RWPE2 (cell line): Measurements from ENCODE around the gene DRD1.
A peak's percentile ranks its signal among the peaks of the same experiment; 100 is the strongest.

ENCODE experiments used
- ATAC-seq: fragments of 200-7000 bp; cut with Tn5 transposase; 3 replicates; pipeline ENCODE4 v1.9.1; 2021; ENCODE audit warnings: low read depth
- DNase-seq: peaks from one replicate; pipeline ENCODE4 v3.0.0-alpha.2; 2020; ENCODE audit warnings: low spot score
- H3K27ac ChIP-seq: fragments of 450-650 bp; 2 replicates; pipeline ENCODE4 v1.5.1; 2017; ENCODE audit warnings: mild to moderate bottlenecking; ENCODE audit not compliant: poor library complexity, severe bottlenecking
- H3K27me3 ChIP-seq: fragments of 250-450 bp; sonication (Bioruptor Pico); 2 replicates; pipeline ENCODE4 v1.5.1; 2021; ENCODE audit warnings: mild to moderate bottlenecking, moderate library complexity; ENCODE audit not compliant: insufficient read depth, poor library complexity, severe bottlenecking
- H3K36me3 ChIP-seq: fragments of 250-450 bp; sonication (Bioruptor Pico); 2 replicates; pipeline ENCODE4 v1.5.1; 2020; ENCODE audit warnings: low read depth, mild to moderate bottlenecking, moderate library complexity
- H3K4me1 ChIP-seq: fragments of 250-450 bp; sonication (Bioruptor Pico); 2 replicates; pipeline ENCODE4 v1.5.1; 2021; ENCODE audit warnings: mild to moderate bottlenecking, moderate library complexity; ENCODE audit not compliant: insufficient read depth, poor library complexity, severe bottlenecking
- H3K4me3 ChIP-seq: fragments of 250-450 bp; sonication (Bioruptor Pico); 2 replicates; pipeline ENCODE4 v1.5.1; 2021; ENCODE audit warnings: mild to moderate bottlenecking, moderate library complexity; ENCODE audit not compliant: severe bottlenecking
- H3K9me3 ChIP-seq: fragments of 250-450 bp; sonication (Bioruptor Pico); 2 replicates; pipeline ENCODE4 v1.5.1; 2021; ENCODE audit warnings: mild to moderate bottlenecking, moderate library complexity; ENCODE audit not compliant: severe bottlenecking
- TF ChIP-seq, protein P1 (sequence below): fragments of 450-650 bp; IDR thresholded peaks from one replicate; pipeline ENCODE4 v1.5.1; 2017; ENCODE audit warnings: mild to moderate bottlenecking, moderate library complexity; ENCODE audit not compliant: poor library complexity, severe bottlenecking

Gene DRD1

GRCh38 chr5:175422058-175422457 is 21.9 kb downstream of the DRD1 start:
- H3K9me3 ChIP-seq: peaks cover under 1% of the 10 kb centered on the region
- TF ChIP-seq, protein P1, sequence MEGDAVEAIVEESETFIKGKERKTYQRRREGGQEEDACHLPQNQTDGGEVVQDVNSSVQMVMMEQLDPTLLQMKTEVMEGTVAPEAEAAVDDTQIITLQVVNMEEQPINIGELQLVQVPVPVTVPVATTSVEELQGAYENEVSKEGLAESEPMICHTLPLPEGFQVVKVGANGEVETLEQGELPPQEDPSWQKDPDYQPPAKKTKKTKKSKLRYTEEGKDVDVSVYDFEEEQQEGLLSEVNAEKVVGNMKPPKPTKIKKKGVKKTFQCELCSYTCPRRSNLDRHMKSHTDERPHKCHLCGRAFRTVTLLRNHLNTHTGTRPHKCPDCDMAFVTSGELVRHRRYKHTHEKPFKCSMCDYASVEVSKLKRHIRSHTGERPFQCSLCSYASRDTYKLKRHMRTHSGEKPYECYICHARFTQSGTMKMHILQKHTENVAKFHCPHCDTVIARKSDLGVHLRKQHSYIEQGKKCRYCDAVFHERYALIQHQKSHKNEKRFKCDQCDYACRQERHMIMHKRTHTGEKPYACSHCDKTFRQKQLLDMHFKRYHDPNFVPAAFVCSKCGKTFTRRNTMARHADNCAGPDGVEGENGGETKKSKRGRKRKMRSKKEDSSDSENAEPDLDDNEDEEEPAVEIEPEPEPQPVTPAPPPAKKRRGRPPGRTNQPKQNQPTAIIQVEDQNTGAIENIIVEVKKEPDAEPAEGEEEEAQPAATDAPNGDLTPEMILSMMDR: no peak
- H3K36me3 ChIP-seq: no peaks in the 10 kb centered on the region

GRCh38 chr5:175420383-175420782 is 23.6 kb downstream of the DRD1 start:
- no peak for ATAC-seq
- Histone ChIP-seq H3K27ac (no peak overlapping the region), H3K4me1 (no peaks in the 10 kb centered on the region), H3K36me3 (no peaks in the 10 kb centered on the region), H3K4me3 (no peak overlapping the region), H3K27me3 (peaks cover 15% of the 10 kb centered on the region), H3K9me3 (no peaks in the 10 kb centered on the region)
- DNase-seq: no peak
- TF ChIP-seq, protein P1: no peak

More at GRCh38 chr5:175422058-175422457, 21.9 kb downstream of the DRD1 start:
- H3K4me3 ChIP-seq: no peak overlapping the region
- H3K4me1 ChIP-seq: no peaks in the 10 kb centered on the region
- DNase-seq (no peak), ATAC-seq (no peak)
- no peak overlapping the region for H3K27ac ChIP-seq
- peaks cover 20% of the 10 kb centered on the region for H3K27me3 ChIP-seq

- Histone ChIP-seq H3K27ac (no peak overlapping the region), H3K36me3 (no peaks in the 10 kb centered on the region), H3K9me3 (no peaks in the 10 kb centered on the region), H3K4me3 (no peak overlapping the region), H3K27me3 (peaks cover 10% of the 10 kb centered on the region), H3K4me1 (peaks cover 3% of the 10 kb centered on the region)
- ATAC-seq (peak; percentile 48; the same call in 1 of the 3 replicates), DNase-seq (no peak)
- TF ChIP-seq, protein P1: no peak
These were observed 25.7 kb downstream of the DRD1 start for GRCh38 chr5:175418251-175418650.

- Histone ChIP-seq H3K4me1 (peaks cover 3% of the 10 kb centered on the region), H3K27ac (no peak overlapping the region), H3K27me3 (peaks cover 1% of the 10 kb centered on the region), H3K9me3 (no peaks in the 10 kb centered on the region), H3K4me3 (no peak overlapping the region), H3K36me3 (no peaks in the 10 kb centered on the region)
- no peak for DNase-seq
- TF ChIP-seq, protein P1: no peak
- no peak for ATAC-seq
These were observed 26.6 kb downstream of the DRD1 start for GRCh38 chr5:175417384-175417783.

GRCh38 chr5:175415303-175415702 is 28.7 kb downstream of the DRD1 start:
- DNase-seq: no peak
- no peak overlapping the region for H3K27ac ChIP-seq
- H3K9me3 ChIP-seq: no peaks in the 10 kb centered on the region
- H3K27me3 ChIP-seq: no peaks in the 10 kb centered on the region
- H3K4me1 ChIP-seq: peaks cover 3% of the 10 kb centered on the region
- H3K4me3 ChIP-seq: no peak overlapping the region
- TF ChIP-seq, protein P1: no peak
- H3K36me3 ChIP-seq: no peaks in the 10 kb centered on the region
- no peak for ATAC-seq
